Testis (tissue), 2 donors: Measurements from ENCODE around the gene DDX54.

ENCODE experiments used
- POLR2A ChIP-seq: fragments of 450-650 bp; IDR thresholded peaks from one replicate; pipeline ENCODE4 v1.6.1; 2017; ENCODE audit warnings: antibody characterized with exemption, mild to moderate bottlenecking, moderate library complexity
- TF ChIP-seq, protein P1 (sequence below), 3 experiments: fragments of 450-650 bp in 2 of 3; fragments of 200-600 bp in 1 of 3; sonication (generic) in 1 of 3; IDR thresholded peaks; one replicate each; pipeline ENCODE4 v1.5.1; 2016 to 2019; ENCODE audit warnings: antibody characterized with exemption in 3 of 3, mild to moderate bottlenecking in 2 of 3, moderate library complexity in 1 of 3

DNA sequence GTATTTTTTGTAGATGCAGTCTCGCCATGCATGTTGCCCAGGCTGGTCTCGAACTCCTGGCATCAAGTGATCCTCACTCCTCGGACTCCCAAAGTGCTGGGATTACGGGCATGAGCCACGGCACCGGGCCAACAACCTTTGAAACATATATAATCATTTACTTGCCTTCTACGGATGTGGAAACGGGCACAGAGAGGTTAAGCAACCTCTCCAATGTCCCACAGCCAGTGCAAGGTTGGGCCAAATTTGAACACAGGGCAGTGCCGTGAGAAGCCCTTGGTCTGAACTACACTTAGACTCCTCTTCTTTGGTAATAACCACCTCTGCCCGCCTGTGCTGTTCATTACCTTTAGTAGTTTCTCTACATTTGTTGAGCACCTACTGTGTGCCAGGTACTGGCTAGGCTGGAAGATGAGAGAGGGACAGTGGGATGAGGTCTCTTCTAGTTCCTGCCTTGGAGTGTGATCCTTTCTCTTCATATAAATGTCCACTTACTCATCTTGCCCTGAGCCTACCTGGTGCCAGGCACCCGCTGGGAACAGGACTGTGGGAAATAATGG lies 2.2 kb downstream of the DDX54 start:
- no peak for TF ChIP-seq POLR2A
- TF ChIP-seq, protein P1, sequence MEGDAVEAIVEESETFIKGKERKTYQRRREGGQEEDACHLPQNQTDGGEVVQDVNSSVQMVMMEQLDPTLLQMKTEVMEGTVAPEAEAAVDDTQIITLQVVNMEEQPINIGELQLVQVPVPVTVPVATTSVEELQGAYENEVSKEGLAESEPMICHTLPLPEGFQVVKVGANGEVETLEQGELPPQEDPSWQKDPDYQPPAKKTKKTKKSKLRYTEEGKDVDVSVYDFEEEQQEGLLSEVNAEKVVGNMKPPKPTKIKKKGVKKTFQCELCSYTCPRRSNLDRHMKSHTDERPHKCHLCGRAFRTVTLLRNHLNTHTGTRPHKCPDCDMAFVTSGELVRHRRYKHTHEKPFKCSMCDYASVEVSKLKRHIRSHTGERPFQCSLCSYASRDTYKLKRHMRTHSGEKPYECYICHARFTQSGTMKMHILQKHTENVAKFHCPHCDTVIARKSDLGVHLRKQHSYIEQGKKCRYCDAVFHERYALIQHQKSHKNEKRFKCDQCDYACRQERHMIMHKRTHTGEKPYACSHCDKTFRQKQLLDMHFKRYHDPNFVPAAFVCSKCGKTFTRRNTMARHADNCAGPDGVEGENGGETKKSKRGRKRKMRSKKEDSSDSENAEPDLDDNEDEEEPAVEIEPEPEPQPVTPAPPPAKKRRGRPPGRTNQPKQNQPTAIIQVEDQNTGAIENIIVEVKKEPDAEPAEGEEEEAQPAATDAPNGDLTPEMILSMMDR (IDR thresholded peaks at IDR 0.05), result no peak
